ENCODE measurements around the gene C12orf75. TPM values are rescaled to one million over a fixed set of nuclear protein-coding genes. Genes with fewer than 3 reads are reported as not detected.

The C12orf75 gene
- total and polyA plus RNA-seq, 12 donors, result 0.76 to 4.9 (median 1.7) TPM

DNA sequence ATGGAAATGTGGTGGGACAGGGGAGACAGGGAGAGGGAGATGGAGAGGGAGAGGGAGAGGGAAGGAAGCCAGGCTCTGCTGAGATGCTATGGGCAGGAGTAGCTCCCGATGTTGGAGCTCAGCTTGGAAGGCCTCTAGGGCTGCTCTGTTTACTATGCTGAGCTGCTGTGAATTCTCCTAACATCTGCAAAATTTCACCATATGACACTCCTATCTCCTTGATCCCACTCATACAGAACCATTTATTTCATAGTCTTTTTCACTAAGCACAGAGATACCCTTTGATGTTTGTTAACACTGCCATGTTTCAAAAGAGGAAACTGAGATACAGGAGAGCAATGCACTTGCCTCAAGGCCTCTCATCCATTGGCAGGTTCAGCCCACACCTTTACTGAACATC lies 60.7 kb downstream of the C12orf75 start:
- peaks cover 4 to 13% (median 10%) of the 10 kb centered on the region in 9 donors for H3K4me1 ChIP-seq
- intact Hi-C loops (cut with DNase I), result no loop called here

DNA sequence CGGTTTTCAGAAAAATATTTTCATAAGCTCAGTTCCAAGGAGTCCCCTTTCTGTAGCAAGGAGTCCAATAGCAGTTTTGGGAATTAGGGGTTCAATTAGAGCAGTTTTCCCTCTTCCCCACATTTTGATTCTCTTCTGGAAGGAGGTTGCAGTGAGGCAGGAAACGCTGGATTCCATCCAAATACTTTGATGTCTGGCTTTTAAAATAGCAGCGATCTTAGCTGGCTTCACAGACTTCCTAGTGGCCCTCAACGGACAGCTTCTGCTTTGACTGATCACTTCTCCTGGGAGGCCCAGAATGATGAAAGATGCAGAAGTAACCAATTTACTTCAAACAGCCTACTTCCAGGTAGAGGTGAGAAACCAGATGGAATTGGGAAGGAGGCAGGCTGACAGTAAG lies 63.1 kb downstream of the C12orf75 start:
- DNase-seq (no peak), ATAC-seq (peak in 2 of 8 donors; percentile 33 to 38)
- TF ChIP-seq, protein P1, sequence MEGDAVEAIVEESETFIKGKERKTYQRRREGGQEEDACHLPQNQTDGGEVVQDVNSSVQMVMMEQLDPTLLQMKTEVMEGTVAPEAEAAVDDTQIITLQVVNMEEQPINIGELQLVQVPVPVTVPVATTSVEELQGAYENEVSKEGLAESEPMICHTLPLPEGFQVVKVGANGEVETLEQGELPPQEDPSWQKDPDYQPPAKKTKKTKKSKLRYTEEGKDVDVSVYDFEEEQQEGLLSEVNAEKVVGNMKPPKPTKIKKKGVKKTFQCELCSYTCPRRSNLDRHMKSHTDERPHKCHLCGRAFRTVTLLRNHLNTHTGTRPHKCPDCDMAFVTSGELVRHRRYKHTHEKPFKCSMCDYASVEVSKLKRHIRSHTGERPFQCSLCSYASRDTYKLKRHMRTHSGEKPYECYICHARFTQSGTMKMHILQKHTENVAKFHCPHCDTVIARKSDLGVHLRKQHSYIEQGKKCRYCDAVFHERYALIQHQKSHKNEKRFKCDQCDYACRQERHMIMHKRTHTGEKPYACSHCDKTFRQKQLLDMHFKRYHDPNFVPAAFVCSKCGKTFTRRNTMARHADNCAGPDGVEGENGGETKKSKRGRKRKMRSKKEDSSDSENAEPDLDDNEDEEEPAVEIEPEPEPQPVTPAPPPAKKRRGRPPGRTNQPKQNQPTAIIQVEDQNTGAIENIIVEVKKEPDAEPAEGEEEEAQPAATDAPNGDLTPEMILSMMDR (IDR thresholded peaks at IDR 0.05), result no peak
- peaks cover 0 to 6% (median 0%) of the 10 kb centered on the region in 11 donors for H3K9me3 ChIP-seq
- no peak overlapping the region for H3K4me3 ChIP-seq
- no peaks in the 10 kb centered on the region for H3K36me3 ChIP-seq
- 8 to 12% methylated on average over 4 of the region's 4 CpGs for whole genome bisulfite sequencing, 2 donors
- no peaks in the 10 kb centered on the region for H3K27me3 ChIP-seq
- H3K4me1 ChIP-seq, result peaks cover 4 to 13% (median 10%) of the 10 kb centered on the region in 9 donors
- intact Hi-C loops (cut with DNase I), result no loop called here
- H3K27ac ChIP-seq, result no peak overlapping the region

More for the DNA sequence above, 60.7 kb downstream of the C12orf75 start:
- Histone ChIP-seq H3K9me3 (no peaks in the 10 kb centered on the region), H3K27ac (no peak overlapping the region), H3K27me3 (no peaks in the 10 kb centered on the region), H3K4me3 (no peak overlapping the region), H3K36me3 (no peaks in the 10 kb centered on the region)
- TF ChIP-seq, protein P1 (IDR thresholded peaks at IDR 0.05), result no peak
- ATAC-seq, result no peak
- DNase-seq, result no peak
- WGBS, 2 donors, result 86 to 89% methylated on average over 1 of the region's 1 CpG

DNA sequence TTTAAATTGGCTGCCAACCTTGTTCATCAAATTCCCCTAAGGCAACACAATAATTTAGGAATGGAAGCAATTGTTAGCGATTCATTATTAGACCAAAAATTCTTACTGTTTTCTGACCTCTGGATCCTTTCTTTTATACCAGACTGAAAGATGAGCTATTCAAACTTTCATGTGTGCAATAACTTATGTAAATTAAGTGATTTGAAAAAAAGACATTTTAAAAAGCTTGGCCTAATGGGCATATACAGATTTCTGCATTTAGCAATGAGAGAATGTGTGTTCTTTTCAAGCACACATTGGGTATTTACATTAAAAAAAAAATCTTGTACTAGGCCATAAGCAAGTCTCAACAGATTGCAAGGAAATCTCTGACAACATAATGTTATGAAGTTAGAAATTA lies 65.5 kb downstream of the C12orf75 start:
- TF ChIP-seq, protein P1 (IDR thresholded peaks at IDR 0.05), result no peak
- peaks cover 4 to 13% (median 10%) of the 10 kb centered on the region in 9 donors for H3K4me1 ChIP-seq
- peaks cover 0 to 9% (median 0%) of the 10 kb centered on the region in 11 donors for H3K9me3 ChIP-seq
- no peak overlapping the region for H3K4me3 ChIP-seq
- WGBS, 2 donors, result 94 to 99% methylated on average over 1 of the region's 1 CpG
- intact Hi-C loops (cut with DNase I), result no loop called here
- no peaks in the 10 kb centered on the region for H3K27me3 ChIP-seq
- H3K27ac ChIP-seq, result no peak overlapping the region
- no peaks in the 10 kb centered on the region for H3K36me3 ChIP-seq
- ATAC-seq, result no peak
- DNase-seq, result no peak

DNA sequence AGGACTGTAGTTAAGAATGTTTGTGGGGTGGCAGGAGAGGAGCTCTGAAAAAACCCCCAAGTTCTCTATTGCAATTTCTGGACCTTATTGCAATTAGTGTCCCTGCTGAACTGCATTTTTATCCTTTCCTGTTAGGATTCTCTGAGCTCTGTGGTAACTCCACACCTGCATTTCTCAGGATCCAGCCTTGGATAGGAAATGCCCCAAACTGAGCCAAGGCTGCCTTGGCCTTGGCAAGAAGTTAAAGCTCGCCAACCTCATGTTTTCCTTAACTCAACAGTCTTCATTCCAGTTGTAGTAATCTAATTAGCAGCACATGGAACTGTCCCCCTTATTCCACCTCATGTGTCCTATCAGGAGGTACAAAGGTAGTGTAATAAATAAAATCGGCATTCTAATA lies 66.5 kb downstream of the C12orf75 start:
- 88 to 90% methylated on average over 2 of the region's 2 CpGs for WGBS, 2 donors
- intact Hi-C loops (cut with DNase I), result no loop called here
- Histone ChIP-seq H3K4me3 (no peak overlapping the region), H3K27me3 (no peaks in the 10 kb centered on the region), H3K36me3 (no peaks in the 10 kb centered on the region), H3K4me1 (peaks cover 4 to 13% (median 10%) of the 10 kb centered on the region in 9 donors), H3K9me3 (peaks cover 0 to 9% (median 0%) of the 10 kb centered on the region in 11 donors), H3K27ac (no peak overlapping the region)
- TF ChIP-seq, protein P1 (IDR thresholded peaks at IDR 0.05), result no peak
- DNase-seq, result no peak
- no peak for ATAC-seq

Data from heart right ventricle (tissue), 16 donors.